GM06990 (cell line): Measurements from ENCODE around the gene RGS7.
"Not testable (repeated sequence)": the region's sequence is repeated elsewhere in the genome, so short reads cannot be mapped to it uniquely, and the experiment has no call there.

Source experiments
- DNase-seq: peaks from one replicate; pipeline ENCODE4 v3.0.0-alpha.2; 2011; ENCODE audit not compliant: insufficient read length; ENCODE audit errors: extremely low read depth
- H3K27me3 ChIP-seq: replicated peaks from 2 replicates; pipeline ENCODE4 v1.6.0; 2011; ENCODE audit warnings: low read length; ENCODE audit not compliant: control insufficient read depth, insufficient read depth
- H3K36me3 ChIP-seq: 2 replicates; pipeline ENCODE4 v1.5.1; 2011; ENCODE audit warnings: low read length; ENCODE audit not compliant: control insufficient read depth, insufficient read depth
- H3K4me3 ChIP-seq: replicated peaks from 2 replicates; pipeline ENCODE4 v1.5.1; 2011; ENCODE audit warnings: low read depth, mild to moderate bottlenecking, control low read depth, low read length
- CTCF ChIP-seq: IDR thresholded peaks from 2 replicates; pipeline ENCODE4 v1.5.1; 2011; ENCODE audit warnings: low read length, control low read depth, mild to moderate bottlenecking, inconsistent platforms; ENCODE audit not compliant: insufficient read depth, poor library complexity, severe bottlenecking

Gene RGS7

GRCh38 chr1:240888039-240888786 lies 468.8 kb downstream of the RGS7 start:
- no peaks in the 10 kb centered on the region for H3K36me3 ChIP-seq
- peak; percentile 68 for TF ChIP-seq CTCF
- no peaks in the 10 kb centered on the region for H3K27me3 ChIP-seq
- H3K4me3 ChIP-seq: no peak overlapping the region
- peak; percentile 18 for DNase-seq

- no peak for TF ChIP-seq CTCF
- Histone ChIP-seq H3K4me3 (no peak overlapping the region), H3K27me3 (no peaks in the 10 kb centered on the region), H3K36me3 (no peaks in the 10 kb centered on the region)
- no peak for DNase-seq
These were observed 473.5 kb downstream of the RGS7 start for GRCh38 chr1:240883490-240883889.

GRCh38 chr1:240882656-240883308 lies 474.2 kb downstream of the RGS7 start:
- not testable (repeated sequence) for H3K4me3 ChIP-seq, H3K27me3 ChIP-seq, DNase-seq, H3K36me3 ChIP-seq

GRCh38 chr1:240878631-240879030 lies 478.4 kb downstream of the RGS7 start:
- Histone ChIP-seq H3K36me3 (no peaks in the 10 kb centered on the region), H3K4me3 (no peak overlapping the region), H3K27me3 (no peaks in the 10 kb centered on the region)
- no peak for DNase-seq
- no peak for TF ChIP-seq CTCF

GRCh38 chr1:240877605-240878004 lies 479.4 kb downstream of the RGS7 start:
- Histone ChIP-seq H3K36me3 (no peaks in the 10 kb centered on the region), H3K27me3 (no peaks in the 10 kb centered on the region), H3K4me3 (no peak overlapping the region)
- TF ChIP-seq CTCF: no peak
- no peak for DNase-seq

- no peak overlapping the region for H3K4me3 ChIP-seq
- no peak for DNase-seq
- no peaks in the 10 kb centered on the region for H3K27me3 ChIP-seq
- no peak for TF ChIP-seq CTCF
- H3K36me3 ChIP-seq: no peaks in the 10 kb centered on the region
These were observed 480.9 kb downstream of the RGS7 start for GRCh38 chr1:240876071-240876470.
